HepG2 (cell line): ENCODE results near the gene NUP88. TPM values are rescaled to one million over a fixed set of nuclear protein-coding genes. Genes with fewer than 3 reads are reported as not detected.

Experiments
- ATAC-seq: fragments of 200-7000 bp; cut with Tn5 transposase; 3 replicates; pipeline ENCODE4 v1.9.1; 2020; ENCODE audit warnings: mild to moderate bottlenecking, moderate library complexity
- BruUV-seq: library from RNA; stranded (reverse); fragments of 400-500 nt; replicated peaks from 2 replicates; lab custom pipeline; 2021; lab: Mats Ljungman, UMichigan
- CTCF ChIA-PET: fragments of 300-600 bp; formaldehyde crosslinking; extraction: SDS; loops from one replicate; lab custom pipeline; 2021; ENCODE audit warnings: low total read pairs, inconsistent platforms, low intra/inter-chr PET ratio; lab: Yijun Ruan, JAX
- POLR2A ChIA-PET: fragments of 350-600 bp; sonication (Branson Sonifier 250); formaldehyde crosslinking; loops from one replicate; lab custom pipeline; 2020; ENCODE audit warnings: antibody characterized with exemption, inconsistent platforms; lab: Yijun Ruan, JAX
- DNase-seq: peaks from one replicate; pipeline ENCODE4 v3.0.0-alpha.2; 2015; ENCODE audit warnings: low spot score
- FAIRE-seq: peaks from 3 replicates; lab custom pipeline; 2011; peaks lifted over from hg19 to GRCh38; lab: Jason Lieb, UNC
- H2AFZ ChIP-seq: one replicate; pipeline ENCODE4 v1.6.1; 2011; ENCODE audit warnings: low read length, inconsistent platforms
- H3K27ac ChIP-seq: fragments of 300-600 bp; 3 replicates; pipeline ENCODE4 v1.8.0; 2011; ENCODE audit warnings: mixed run types, mild to moderate bottlenecking, mixed read lengths, low read length, inconsistent platforms; ENCODE audit not compliant: insufficient read depth; ENCODE audit errors: extremely low read length
- H3K27me3 ChIP-seq, 2 experiments: fragments of 200-600 bp in 1 of 2; 2 replicates in 1 of 2; 3 replicates in 1 of 2; pipeline versions ENCODE4 v1.6.0 to v1.8.0; 2011; ENCODE audit warnings: low read length in 2 of 2, mild to moderate bottlenecking in 2 of 2, moderate library complexity in 2 of 2, inconsistent platforms in 1 of 2; ENCODE audit not compliant: insufficient read depth in 2 of 2, control insufficient read depth in 1 of 2
- H3K36me3 ChIP-seq, 2 experiments: fragments of 200-600 bp in 1 of 2; replicated peaks in 1 of 2; 2 replicates in 1 of 2; 3 replicates in 1 of 2; pipeline versions ENCODE4 v1.5.1 to v1.8.0; 2011; ENCODE audit warnings: low read length in 2 of 2, inconsistent platforms in 1 of 2; ENCODE audit not compliant: insufficient read depth in 2 of 2, control insufficient read depth in 1 of 2
- H3K4me1 ChIP-seq: 2 replicates; pipeline ENCODE4 v1.5.1; 2012; ENCODE audit warnings: low read length, inconsistent platforms; ENCODE audit not compliant: insufficient read depth
- H3K4me2 ChIP-seq: 2 replicates; pipeline ENCODE4 v1.6.0; 2011; ENCODE audit warnings: low read depth, low read length, inconsistent platforms
- H3K4me3 ChIP-seq, 3 experiments: fragments of 200-600 bp in 1 of 3; sonication (generic), shearing (Covaris generic) in 1 of 3; replicated peaks in 1 of 3; 2 replicates each; pipeline ENCODE4 v1.5.1; 2011 to 2016; ENCODE audit warnings: low read length in 3 of 3, inconsistent platforms in 2 of 3, low read depth in 2 of 3, mild to moderate bottlenecking in 2 of 3, control low read depth in 1 of 3, mixed read lengths in 1 of 3; ENCODE audit not compliant: insufficient read depth in 1 of 3
- H3K79me2 ChIP-seq: one replicate; pipeline ENCODE4 v1.6.1; 2011; ENCODE audit warnings: low read length, inconsistent platforms; ENCODE audit not compliant: insufficient read depth
- H3K9ac ChIP-seq: 2 replicates; pipeline ENCODE4 v1.6.0; 2011; ENCODE audit warnings: mild to moderate bottlenecking, low read depth, low read length, inconsistent platforms; ENCODE audit not compliant: insufficient read depth
- H3K9me3 ChIP-seq: 2 replicates; pipeline ENCODE4 v1.5.1; 2012; ENCODE audit warnings: mild to moderate bottlenecking, low read length
- H4K20me1 ChIP-seq: 2 replicates; pipeline ENCODE4 v1.6.0; 2011; ENCODE audit warnings: inconsistent platforms, mild to moderate bottlenecking, low read length, moderate library complexity; ENCODE audit not compliant: insufficient read depth
- ARNTL ChIP-seq: sonication (generic); formaldehyde crosslinking; IDR thresholded peaks from 2 replicates; pipeline ENCODE4 v1.4.0; 2020; ENCODE audit warnings: mild to moderate bottlenecking, missing genetic modification reagents
- BCL6 ChIP-seq: IDR thresholded peaks from 2 replicates; pipeline ENCODE4 v1.6.1; 2016; ENCODE audit warnings: missing genetic modification reagents, missing compliant biosample characterization
- MEIS2 ChIP-seq: sonication (generic); formaldehyde crosslinking; IDR thresholded peaks from 2 replicates; pipeline ENCODE4 v1.9.0; 2021; ENCODE audit warnings: mild to moderate bottlenecking, missing genetic modification reagents
- NR2F6 ChIP-seq, 2 experiments: IDR thresholded peaks; 2 replicates each; pipeline ENCODE4 v1.6.1; 2016; ENCODE audit warnings: antibody characterized with exemption in 1 of 2, mild to moderate bottlenecking in 1 of 2
- PITX1 ChIP-seq: sonication (generic); formaldehyde crosslinking; IDR thresholded peaks from 2 replicates; pipeline ENCODE4 v1.5.1; 2020; ENCODE audit warnings: mild to moderate bottlenecking, missing genetic modification reagents
- PRDM4 ChIP-seq: sonication (generic); formaldehyde crosslinking; IDR thresholded peaks from 2 replicates; pipeline ENCODE4 v1.9.0; 2021; ENCODE audit warnings: missing genetic modification reagents, borderline replicate concordance
- SP140L ChIP-seq: sonication (generic); formaldehyde crosslinking; IDR thresholded peaks from 2 replicates; pipeline ENCODE4 v1.4.0; 2020; ENCODE audit warnings: missing genetic modification reagents, borderline replicate concordance
- SP5 ChIP-seq: IDR thresholded peaks from 2 replicates; pipeline ENCODE4 v1.6.1; 2016; ENCODE audit warnings: low read depth, borderline replicate concordance
- SRF ChIP-seq: IDR thresholded peaks from 2 replicates; pipeline ENCODE4 v1.6.1; 2011; ENCODE audit warnings: mild to moderate bottlenecking, low read depth, low read length, moderate library complexity
- ZBTB20 ChIP-seq: sonication (generic); formaldehyde crosslinking; IDR thresholded peaks from 2 replicates; pipeline ENCODE4 v1.8.1; 2023; ENCODE audit warnings: missing genetic modification reagents, low read depth, mild to moderate bottlenecking, borderline replicate concordance
- ZBTB38 ChIP-seq: sonication (generic); formaldehyde crosslinking; IDR thresholded peaks from 2 replicates; pipeline ENCODE4 v1.5.1; 2020; ENCODE audit warnings: mild to moderate bottlenecking, missing genetic modification reagents
- ZNF121 ChIP-seq: sonication (generic); formaldehyde crosslinking; IDR thresholded peaks from 2 replicates; pipeline ENCODE4 v1.5.0; 2020; ENCODE audit warnings: mild to moderate bottlenecking, missing genetic modification reagents
- WGBS: methylation state at CpG from one replicate; pipeline ENCODE4 v1.1.6; 2017; ENCODE audit warnings: low lambda C conversion rate; 5-methylcytosine and 5-hydroxymethylcytosine counted together
- in situ Hi-C: cut with HindIII; loops from 2 replicates; pipeline ENCODE4 v1.10.0; 2017; ENCODE audit warnings: low pct_unique_long_range_greater_than_20kb; ENCODE audit not compliant: extremely low pct_ligation_motif_present
- intact Hi-C: fragments of 100-400 bp; cut with micrococcal nuclease; formaldehyde crosslinking; loops from one replicate; pipeline ENCODE4 v1.10.0; 2022; ENCODE audit not compliant: unreplicated experiment
- polyA plus RNA-seq, 8 experiments: library from polyadenylated mRNA; depleted of rRNA in 3 of 8; stranded (reverse) in 7 of 8; unstranded in 1 of 8; fragments of >200 nt; fragmentation: Illumina TruSeq in 4 of 8; extraction: Trizol in 4 of 8; gene quantifications; 2 replicates each; pipeline versions ENCODE4 v1.2.1 to v1.2.3, GENCODE V29; 2011 to 2016; ENCODE audit warnings: low read depth in 4 of 8, missing spikeins in 1 of 8, mixed read lengths in 1 of 8; ENCODE audit not compliant: insufficient read depth in 1 of 8
- total RNA-seq, 5 experiments: library from RNA; depleted of rRNA; stranded (reverse); fragments of >200 nt; fragmentation: Illumina TruSeq; extraction: Trizol; gene quantifications; 2 replicates each; pipeline ENCODE4 v1.2.3, GENCODE V29; 2016; ENCODE audit warnings: low read depth in 1 of 5
- TF ChIP-seq, protein P1 (sequence below): sonication (generic); formaldehyde crosslinking; IDR thresholded peaks from 2 replicates; pipeline ENCODE4 v1.4.0; 2020; ENCODE audit warnings: mild to moderate bottlenecking, missing genetic modification reagents
- TF ChIP-seq, protein P2 (sequence below): sonication (generic); formaldehyde crosslinking; IDR thresholded peaks from 2 replicates; pipeline ENCODE4 v1.4.0; 2020; ENCODE audit warnings: missing genetic modification reagents

Gene NUP88
- total and polyA plus RNA-seq, 2 of the 13 experiments (the other 11 are each of a cell fraction or from before 2014, with no cell fraction given) = 48.2 to 130 TPM

DNA sequence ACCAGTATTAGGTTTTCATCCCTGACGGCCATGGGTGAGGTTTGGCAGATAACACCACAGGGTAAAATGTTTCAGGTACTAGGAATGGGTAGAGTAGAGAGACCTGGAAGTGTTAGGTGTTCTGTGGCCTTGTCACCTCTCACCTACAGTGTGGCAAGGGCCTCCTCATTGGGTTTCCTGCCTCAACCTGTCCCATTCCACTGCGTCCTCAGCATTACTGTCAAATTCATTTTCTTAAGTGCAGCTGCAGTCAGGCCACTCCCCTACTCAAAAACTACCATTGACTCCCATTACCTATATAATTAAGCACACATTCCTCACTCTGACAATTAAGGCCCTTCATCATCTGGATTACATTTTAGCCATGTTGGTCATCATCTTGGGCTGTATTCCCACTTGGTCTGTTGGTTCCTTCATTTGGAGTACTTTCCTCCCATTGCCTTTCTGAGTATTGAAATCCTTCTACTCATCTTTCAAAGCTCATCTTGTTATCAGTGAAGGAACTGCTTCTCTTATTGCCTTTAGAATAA, 64.5 kb downstream of the NUP88 start:
- Histone ChIP-seq H3K27ac (no peak overlapping the region), H3K4me3 (no peak overlapping the region), H4K20me1 (no peaks in the 10 kb centered on the region), H3K36me3 (peaks cover 13 to 49% of the 10 kb centered on the region in 2 experiments), H3K79me2 (no peaks in the 10 kb centered on the region), H3K9me3 (no peaks in the 10 kb centered on the region), H3K27me3 (no peaks in the 10 kb centered on the region), H3K4me2 (no peak overlapping the region), H2AFZ (no peak overlapping the region), H3K9ac (no peak overlapping the region), H3K4me1 (peaks cover 15% of the 10 kb centered on the region)
- no peak for DNase-seq
- POLR2A ChIA-PET = no interaction called here
- WGBS = 94% methylated on average over 2 of the region's 2 CpGs
- no peak for FAIRE-seq
- CTCF ChIA-PET = no interaction called here
- no peak for TF ChIP-seq MEIS2 (CRISPR knock-in tag)
- TF ChIP-seq PRDM4 (CRISPR knock-in tag) = no peak
- no peak for TF ChIP-seq SP140L (CRISPR knock-in tag)
- TF ChIP-seq, protein P1, sequence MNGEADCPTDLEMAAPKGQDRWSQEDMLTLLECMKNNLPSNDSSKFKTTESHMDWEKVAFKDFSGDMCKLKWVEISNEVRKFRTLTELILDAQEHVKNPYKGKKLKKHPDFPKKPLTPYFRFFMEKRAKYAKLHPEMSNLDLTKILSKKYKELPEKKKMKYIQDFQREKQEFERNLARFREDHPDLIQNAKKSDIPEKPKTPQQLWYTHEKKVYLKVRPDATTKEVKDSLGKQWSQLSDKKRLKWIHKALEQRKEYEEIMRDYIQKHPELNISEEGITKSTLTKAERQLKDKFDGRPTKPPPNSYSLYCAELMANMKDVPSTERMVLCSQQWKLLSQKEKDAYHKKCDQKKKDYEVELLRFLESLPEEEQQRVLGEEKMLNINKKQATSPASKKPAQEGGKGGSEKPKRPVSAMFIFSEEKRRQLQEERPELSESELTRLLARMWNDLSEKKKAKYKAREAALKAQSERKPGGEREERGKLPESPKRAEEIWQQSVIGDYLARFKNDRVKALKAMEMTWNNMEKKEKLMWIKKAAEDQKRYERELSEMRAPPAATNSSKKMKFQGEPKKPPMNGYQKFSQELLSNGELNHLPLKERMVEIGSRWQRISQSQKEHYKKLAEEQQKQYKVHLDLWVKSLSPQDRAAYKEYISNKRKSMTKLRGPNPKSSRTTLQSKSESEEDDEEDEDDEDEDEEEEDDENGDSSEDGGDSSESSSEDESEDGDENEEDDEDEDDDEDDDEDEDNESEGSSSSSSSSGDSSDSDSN (CRISPR knock-in tag) = no peak
- TF ChIP-seq, protein P2, sequence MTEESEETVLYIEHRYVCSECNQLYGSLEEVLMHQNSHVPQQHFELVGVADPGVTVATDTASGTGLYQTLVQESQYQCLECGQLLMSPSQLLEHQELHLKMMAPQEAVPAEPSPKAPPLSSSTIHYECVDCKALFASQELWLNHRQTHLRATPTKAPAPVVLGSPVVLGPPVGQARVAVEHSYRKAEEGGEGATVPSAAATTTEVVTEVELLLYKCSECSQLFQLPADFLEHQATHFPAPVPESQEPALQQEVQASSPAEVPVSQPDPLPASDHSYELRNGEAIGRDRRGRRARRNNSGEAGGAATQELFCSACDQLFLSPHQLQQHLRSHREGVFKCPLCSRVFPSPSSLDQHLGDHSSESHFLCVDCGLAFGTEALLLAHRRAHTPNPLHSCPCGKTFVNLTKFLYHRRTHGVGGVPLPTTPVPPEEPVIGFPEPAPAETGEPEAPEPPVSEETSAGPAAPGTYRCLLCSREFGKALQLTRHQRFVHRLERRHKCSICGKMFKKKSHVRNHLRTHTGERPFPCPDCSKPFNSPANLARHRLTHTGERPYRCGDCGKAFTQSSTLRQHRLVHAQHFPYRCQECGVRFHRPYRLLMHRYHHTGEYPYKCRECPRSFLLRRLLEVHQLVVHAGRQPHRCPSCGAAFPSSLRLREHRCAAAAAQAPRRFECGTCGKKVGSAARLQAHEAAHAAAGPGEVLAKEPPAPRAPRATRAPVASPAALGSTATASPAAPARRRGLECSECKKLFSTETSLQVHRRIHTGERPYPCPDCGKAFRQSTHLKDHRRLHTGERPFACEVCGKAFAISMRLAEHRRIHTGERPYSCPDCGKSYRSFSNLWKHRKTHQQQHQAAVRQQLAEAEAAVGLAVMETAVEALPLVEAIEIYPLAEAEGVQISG = no peak
- no peak for TF ChIP-seq ZBTB20 (CRISPR knock-in tag)
- TF ChIP-seq ZBTB38 (CRISPR knock-in tag) = no peak
- TF ChIP-seq SRF = no peak
- TF ChIP-seq ZNF121 = no peak
- TF ChIP-seq BCL6 (CRISPR knock-in tag) = no peak
- TF ChIP-seq SP5 (CRISPR knock-in tag) = no peak
- TF ChIP-seq NR2F6 (IDR thresholded peaks at IDR 0.05) = no peak
- TF ChIP-seq NR2F6 (CRISPR knock-in tag; IDR thresholded peaks at IDR 0.05) = no peak
- no peak for TF ChIP-seq PITX1 (CRISPR knock-in tag)
- TF ChIP-seq ARNTL = no peak
- BruUV-seq = no TSS peak
- ATAC-seq = no peak
- in situ Hi-C loops (no loop called here), intact Hi-C loops (no loop called here)
